ENCODE results near the gene DOCK7.

- TF ChIP-seq CTCF (IDR thresholded peaks at IDR 0.05) (no peak), POLR2A (IDR thresholded peaks at IDR 0.05) (no peak), POLR2AphosphoS5 (IDR thresholded peaks at IDR 0.05) (no peak)
Observed at GRCh38 chr1:62536865-62537264, 151.3 kb downstream of the DOCK7 start.

All from stomach (tissue), 4 donors.